HEK293T (cell line): ENCODE measurements around the gene IL1RL1.

ENCODE experiments used
- CTCF ChIA-PET: fragments of 350-600 bp; formaldehyde crosslinking; extraction: SDS; loops from one replicate; lab custom pipeline; 2021; ENCODE audit warnings: antibody characterized with exemption, inconsistent platforms; lab: Yijun Ruan, JAX
- POLR2A ChIA-PET: fragments of 350-600 bp; formaldehyde crosslinking; extraction: SDS; loops from one replicate; lab custom pipeline; 2020; ENCODE audit warnings: antibody characterized with exemption, inconsistent platforms; lab: Yijun Ruan, JAX
- DNase-seq: peaks from one replicate; pipeline ENCODE4 v3.0.0; 2012; ENCODE audit warnings: mixed read lengths; ENCODE audit errors: extremely low spot score
- ARNT ChIP-seq: fragments of 450-650 bp; IDR thresholded peaks from 2 replicates; pipeline ENCODE4 v1.6.1; 2017; ENCODE audit warnings: mild to moderate bottlenecking
- BHLHE40 ChIP-seq: fragments of 450-650 bp; IDR thresholded peaks from 2 replicates; pipeline ENCODE4 v1.6.1; 2016; ENCODE audit warnings: mild to moderate bottlenecking, moderate library complexity, borderline replicate concordance
- CTBP1 ChIP-seq: fragments of 450-650 bp; IDR thresholded peaks from 2 replicates; pipeline ENCODE4 v1.6.1; 2016; ENCODE audit warnings: borderline replicate concordance
- ELF4 ChIP-seq: fragments of 450-650 bp; IDR thresholded peaks from 2 replicates; pipeline ENCODE4 v1.6.1; 2017; ENCODE audit warnings: antibody characterized with exemption
- FOXA1 ChIP-seq: fragments of 450-650 bp; IDR thresholded peaks from 2 replicates; pipeline ENCODE4 v1.6.1; 2016; ENCODE audit warnings: mild to moderate bottlenecking
- FOXK2 ChIP-seq: fragments of 450-650 bp; IDR thresholded peaks from 2 replicates; pipeline ENCODE4 v1.6.1; 2016; ENCODE audit warnings: mild to moderate bottlenecking
- FOXM1 ChIP-seq: fragments of 450-650 bp; IDR thresholded peaks from 2 replicates; pipeline ENCODE4 v1.6.1; 2017; ENCODE audit warnings: mild to moderate bottlenecking, borderline replicate concordance
- HDGF ChIP-seq: fragments of 450-650 bp; IDR thresholded peaks from 2 replicates; pipeline ENCODE4 v1.6.1; 2017; ENCODE audit warnings: antibody characterized with exemption, borderline replicate concordance
- L3MBTL2 ChIP-seq: fragments of 450-650 bp; conservative IDR thresholded peaks from 2 replicates; pipeline ENCODE4 v1.6.1; 2016; ENCODE audit warnings: mild to moderate bottlenecking
- LEF1 ChIP-seq: fragments of 450-650 bp; IDR thresholded peaks from 2 replicates; pipeline ENCODE4 v1.6.1; 2017; ENCODE audit warnings: mild to moderate bottlenecking, borderline replicate concordance
- NFRKB ChIP-seq: fragments of 450-650 bp; IDR thresholded peaks from 2 replicates; pipeline ENCODE4 v1.6.1; 2016; ENCODE audit warnings: mild to moderate bottlenecking, moderate library complexity
- SP1 ChIP-seq: fragments of 450-650 bp; IDR thresholded peaks from 2 replicates; pipeline ENCODE4 v1.6.1; 2017
- SUZ12 ChIP-seq: fragments of 450-650 bp; IDR thresholded peaks from 2 replicates; pipeline ENCODE4 v1.6.1; 2016; ENCODE audit warnings: mild to moderate bottlenecking
- TARDBP ChIP-seq: fragments of 450-650 bp; IDR thresholded peaks from 2 replicates; pipeline ENCODE4 v1.6.1; 2016
- ZNF384 ChIP-seq: fragments of 450-650 bp; IDR thresholded peaks from 2 replicates; pipeline ENCODE4 v1.6.1; 2016
- TF ChIP-seq, protein P1 (sequence below): fragments of 450-650 bp; IDR thresholded peaks from 2 replicates; pipeline ENCODE4 v1.6.1; 2016

Gene IL1RL1

DNA sequence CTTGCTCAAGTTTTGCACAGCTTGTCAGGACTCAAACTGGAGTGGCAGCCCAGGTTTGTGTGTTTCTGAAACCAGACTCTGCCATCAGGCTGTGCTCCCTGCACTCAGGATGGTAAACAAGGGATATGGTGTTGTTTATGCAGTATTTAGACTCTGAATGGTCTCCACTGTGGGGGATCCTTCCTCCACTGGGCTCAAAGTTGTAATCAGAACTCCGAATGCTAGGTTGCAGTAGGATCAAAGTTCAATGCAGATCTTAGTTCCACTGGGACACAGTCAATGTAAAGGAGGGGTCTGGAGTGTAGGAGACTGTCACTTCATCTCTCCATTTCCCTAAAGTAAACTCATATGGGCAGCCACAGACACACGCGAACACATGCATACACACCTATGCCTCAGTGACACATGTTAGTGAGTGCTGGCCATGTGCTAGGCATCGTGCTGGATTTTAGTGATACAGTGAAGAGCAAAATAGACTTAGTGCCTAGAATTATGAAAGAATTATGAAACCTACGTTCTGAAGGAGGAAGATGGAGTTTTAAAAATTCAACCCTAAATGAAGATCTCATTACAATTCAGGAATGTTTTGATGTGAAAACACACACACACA, 50.4 kb downstream of the IL1RL1 start:
- ChIA-PET CTCF (no interaction called here), POLR2A (no interaction called here)
- no peak for DNase-seq
- no peak for TF ChIP-seq ELF4
- TF ChIP-seq HDGF = no peak
- no peak for TF ChIP-seq LEF1
- no peak for TF ChIP-seq L3MBTL2

DNA sequence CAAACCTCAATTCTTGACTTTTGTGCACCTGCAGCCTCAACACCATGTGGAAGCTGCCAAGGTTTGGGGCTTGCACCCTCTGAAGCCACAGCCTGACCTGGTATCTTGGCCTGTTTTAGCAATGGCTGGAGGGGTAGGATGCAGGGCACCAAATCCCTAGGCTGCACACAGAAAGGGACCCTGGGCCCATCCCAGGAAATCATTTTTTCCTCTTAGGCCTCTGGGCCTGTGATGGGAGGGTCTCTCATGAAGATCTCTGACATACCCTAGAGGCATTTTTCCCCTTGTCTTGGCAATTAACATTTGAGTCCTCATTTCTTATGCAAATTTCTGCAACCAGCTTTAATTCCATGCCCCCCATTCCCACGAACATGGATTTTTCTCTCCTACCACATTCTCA, 54.4 kb downstream of the IL1RL1 start:
- DNase-seq = no peak
- POLR2A ChIA-PET = no interaction called here
- no peak for TF ChIP-seq SUZ12
- no peak for TF ChIP-seq ZNF384
- no peak for TF ChIP-seq BHLHE40
- TF ChIP-seq FOXK2 = no peak
- no peak for TF ChIP-seq SP1
- TF ChIP-seq ELF4 = no peak
- TF ChIP-seq L3MBTL2 = no peak
- TF ChIP-seq NFRKB = no peak
- no peak for TF ChIP-seq FOXA1
- TF ChIP-seq, protein P1, sequence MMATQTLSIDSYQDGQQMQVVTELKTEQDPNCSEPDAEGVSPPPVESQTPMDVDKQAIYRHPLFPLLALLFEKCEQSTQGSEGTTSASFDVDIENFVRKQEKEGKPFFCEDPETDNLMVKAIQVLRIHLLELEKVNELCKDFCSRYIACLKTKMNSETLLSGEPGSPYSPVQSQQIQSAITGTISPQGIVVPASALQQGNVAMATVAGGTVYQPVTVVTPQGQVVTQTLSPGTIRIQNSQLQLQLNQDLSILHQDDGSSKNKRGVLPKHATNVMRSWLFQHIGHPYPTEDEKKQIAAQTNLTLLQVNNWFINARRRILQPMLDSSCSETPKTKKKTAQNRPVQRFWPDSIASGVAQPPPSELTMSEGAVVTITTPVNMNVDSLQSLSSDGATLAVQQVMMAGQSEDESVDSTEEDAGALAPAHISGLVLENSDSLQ = no peak
- TF ChIP-seq FOXM1 = no peak
- no peak for TF ChIP-seq LEF1
- no peak for TF ChIP-seq HDGF
- CTCF ChIA-PET = no interaction called here

GRCh38 chr2:102366406-102367112, 55.2 kb downstream of the IL1RL1 start:
- no peak for DNase-seq
- POLR2A ChIA-PET = no interaction called here
- TF ChIP-seq NFRKB (no peak), SP1 (no peak), BHLHE40 (no peak), LEF1 (no peak), ELF4 (no peak), SUZ12 (no peak), FOXK2 (no peak), ARNT (no peak), HDGF (no peak), TARDBP (no peak), CTBP1 (no peak), ZNF384 (no peak)
- TF ChIP-seq, protein P1 = no peak
- CTCF ChIA-PET = no interaction called here

DNA sequence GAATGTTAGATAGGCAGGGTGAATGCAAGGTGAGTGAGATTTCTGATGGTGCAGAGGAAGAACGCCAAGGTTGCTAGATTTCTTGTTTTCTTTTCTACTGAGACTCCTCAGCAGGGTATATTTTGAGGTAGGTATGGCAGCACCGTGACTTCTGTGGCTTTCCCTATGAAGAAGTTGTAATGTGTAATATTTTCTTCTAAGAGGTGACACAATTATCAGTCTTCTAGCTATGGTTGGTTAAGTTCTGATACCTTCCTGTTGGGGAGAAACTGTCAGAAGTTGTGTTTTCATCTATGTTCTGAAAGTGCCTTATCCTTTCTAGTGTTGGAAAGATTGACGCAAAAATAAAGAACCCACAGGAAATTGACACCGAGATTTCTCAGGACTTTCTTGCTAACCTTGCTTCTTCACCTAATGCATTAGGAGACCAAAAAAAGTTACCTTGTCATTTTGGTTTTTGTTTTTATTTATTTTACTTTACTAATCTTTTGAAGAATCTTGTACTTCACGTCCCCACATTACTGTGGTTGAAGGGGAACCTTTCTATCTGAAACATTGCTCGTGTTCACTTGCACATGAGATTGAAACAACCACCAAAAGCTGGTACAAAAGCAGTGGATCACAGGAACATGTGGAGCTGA, 56.1 kb downstream of the IL1RL1 start:
- TF ChIP-seq ZNF384 = no peak
- no peak for TF ChIP-seq TARDBP
- no peak for TF ChIP-seq L3MBTL2
- TF ChIP-seq FOXA1 = no peak
- TF ChIP-seq, protein P1 = no peak
- TF ChIP-seq NFRKB = no peak
- no peak for TF ChIP-seq FOXM1
- no peak for TF ChIP-seq SUZ12
- TF ChIP-seq LEF1 = no peak
- no peak for TF ChIP-seq ARNT
- TF ChIP-seq HDGF = no peak
- no peak for TF ChIP-seq FOXK2
- TF ChIP-seq CTBP1 = no peak
- no peak for TF ChIP-seq SP1
- TF ChIP-seq ELF4 = no peak
- no peak for TF ChIP-seq BHLHE40
- CTCF ChIA-PET = no interaction called here
- POLR2A ChIA-PET = no interaction called here
- DNase-seq = no peak

GRCh38 chr2:102368461-102369109, 57.2 kb downstream of the IL1RL1 start:
- no peak for DNase-seq
- TF ChIP-seq NFRKB (no peak), CTBP1 (no peak), SUZ12 (no peak), FOXK2 (no peak), ARNT (no peak), HDGF (no peak), ELF4 (no peak), ZNF384 (no peak), L3MBTL2 (no peak), LEF1 (no peak), FOXA1 (no peak), SP1 (no peak), BHLHE40 (no peak), TARDBP (no peak), FOXM1 (no peak)
- TF ChIP-seq, protein P1 = no peak
- ChIA-PET POLR2A (no interaction called here), CTCF (no interaction called here)
